Peyer's patch (tissue), 4 donors: Measurements from ENCODE around the gene TRPV4.

Experiments used
- CTCF ChIP-seq, 6 experiments: fragments of 450-650 bp in 4 of 6; fragments of 200-600 bp in 2 of 6; sonication (generic) in 1 of 6; IDR thresholded peaks; one replicate each; pipeline ENCODE4 v1.5.1; 2017 to 2019; ENCODE audit warnings: antibody characterized with exemption in 6 of 6, mild to moderate bottlenecking in 3 of 6, moderate library complexity in 1 of 6
- POLR2A ChIP-seq, 2 donors: fragments of 450-650 bp; IDR thresholded peaks; one replicate each; pipeline ENCODE4 v1.5.1; 2017; ENCODE audit warnings: antibody characterized with exemption in 2 of 2, mild to moderate bottlenecking in 2 of 2, moderate library complexity in 2 of 2

DNA sequence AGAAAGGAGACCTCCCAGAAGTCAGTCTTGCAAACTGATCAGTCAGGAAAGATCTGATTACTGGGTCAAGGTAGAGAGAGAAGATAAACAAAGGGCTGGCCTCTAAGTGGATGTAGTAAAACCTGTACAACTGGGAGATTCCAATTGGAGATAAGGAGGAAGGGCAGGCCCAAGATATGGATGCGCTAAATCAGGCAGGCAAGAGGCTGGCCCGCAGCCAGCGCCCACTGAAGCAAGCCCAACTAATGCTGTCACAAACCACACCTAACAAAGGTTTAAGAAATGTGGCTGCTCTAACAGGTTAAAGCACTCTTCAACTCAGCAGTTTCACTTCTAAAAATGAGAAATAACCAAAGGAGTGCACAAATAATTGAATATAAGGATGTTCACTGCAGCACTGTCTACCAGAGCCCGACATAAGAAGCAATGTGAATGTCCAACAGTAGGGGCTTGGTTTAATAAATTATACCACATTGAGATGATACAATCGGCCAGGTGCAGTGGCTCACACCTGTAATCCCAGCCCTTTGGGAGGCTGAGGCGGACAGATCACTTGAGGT lies 42.5 kb upstream of the TRPV4 start:
- TF ChIP-seq POLR2A (IDR thresholded peaks at IDR 0.05) (peak in 1 of 2 donors; percentile 20), CTCF (IDR thresholded peaks at IDR 0.05) (peak in 2 of 6 experiments; percentile 12 to 13)
